GF-D8 (cell line): Measurements from ENCODE around the gene CCDC112.
"Not testable (repeated sequence)": the region's sequence is repeated elsewhere in the genome, so short reads cannot be mapped to it uniquely, and the experiment has no call there.

ENCODE experiments used
- DNase-seq: peaks from one replicate; lab custom pipeline; 2025; lab: John Stamatoyannopoulos, UW

CCDC112 gene

GRCh38 chr5:115296124-115297022, at the start of gene CCDC112:
TSS of gene CCDC112 (minus strand) at chr5:115296654. CDS start at chr5:115296543, 111 bp downstream.
- no peak for DNase-seq

- no peak for DNase-seq
Observed at GRCh38 chr5:115345344-115345743, 48.9 kb upstream of the CCDC112 start.

GRCh38 chr5:115343855-115344254, 47.4 kb upstream of the CCDC112 start:
- no peak for DNase-seq

- DNase-seq, result no peak
Observed at GRCh38 chr5:115342590-115343377, 46.3 kb upstream of the CCDC112 start.

- DNase-seq, result no peak
Observed at GRCh38 chr5:115341745-115342144, 45.3 kb upstream of the CCDC112 start.

- DNase-seq, result no peak
Observed at GRCh38 chr5:115338851-115339250, 42.4 kb upstream of the CCDC112 start.

GRCh38 chr5:115337882-115338281, 41.4 kb upstream of the CCDC112 start:
- no peak for DNase-seq

GRCh38 chr5:115336964-115337363, 40.5 kb upstream of the CCDC112 start:
- DNase-seq, result no peak

GRCh38 chr5:115336201-115336720, 39.8 kb upstream of the CCDC112 start:
- no peak for DNase-seq

GRCh38 chr5:115335301-115335700, 38.8 kb upstream of the CCDC112 start:
- DNase-seq, result no peak

GRCh38 chr5:115333164-115333563, 36.7 kb upstream of the CCDC112 start:
- peak; percentile 69 for DNase-seq

GRCh38 chr5:115330830-115331229, 34.4 kb upstream of the CCDC112 start:
- DNase-seq, result no peak

GRCh38 chr5:115329475-115329874, 33.0 kb upstream of the CCDC112 start:
- DNase-seq, result no peak

GRCh38 chr5:115328617-115329274, 32.3 kb upstream of the CCDC112 start:
- DNase-seq, result not testable (repeated sequence)

- no peak for DNase-seq
Observed at GRCh38 chr5:115325296-115325959, 29.0 kb upstream of the CCDC112 start.

- DNase-seq, result no peak
Observed at GRCh38 chr5:115324021-115324420, 27.6 kb upstream of the CCDC112 start.

GRCh38 chr5:115322729-115323128, 26.3 kb upstream of the CCDC112 start:
- no peak for DNase-seq

- no peak for DNase-seq
Observed at GRCh38 chr5:115321309-115321708, 24.9 kb upstream of the CCDC112 start.

GRCh38 chr5:115320515-115320914, 24.1 kb upstream of the CCDC112 start:
- no peak for DNase-seq

GRCh38 chr5:115320006-115320405, 23.6 kb upstream of the CCDC112 start:
- no peak for DNase-seq

GRCh38 chr5:115319007-115319406, 22.6 kb upstream of the CCDC112 start:
- DNase-seq, result no peak

- DNase-seq, result no peak
Observed at GRCh38 chr5:115317736-115318135, 21.3 kb upstream of the CCDC112 start.
